ENCODE data around the gene TMPO.
"Not testable (repeated sequence)": the region's sequence is repeated elsewhere in the genome, so short reads cannot be mapped to it uniquely, and the experiment has no call there.

Gene TMPO

GRCh38 chr12:98538031-98538430, 22.6 kb downstream of the TMPO start:
- FAIRE-seq (peak; percentile 74), DNase-seq (ENCODE audit: insufficient read length, low spot score) (no peak)
- TF ChIP-seq CTCF (IDR thresholded peaks at IDR 0.05; ENCODE audit: insufficient read depth, missing control alignments), result no peak

GRCh38 chr12:98543701-98544100, 28.3 kb downstream of the TMPO start:
- FAIRE-seq, result no peak
- no peak for TF ChIP-seq CTCF (IDR thresholded peaks at IDR 0.05; ENCODE audit: insufficient read depth, missing control alignments)
- no peak for DNase-seq (ENCODE audit: insufficient read length, low spot score)

- DNase-seq (ENCODE audit: insufficient read length, low spot score) (no peak), FAIRE-seq (no peak)
- TF ChIP-seq CTCF (IDR thresholded peaks at IDR 0.05; ENCODE audit: insufficient read depth, missing control alignments), result no peak
These were observed 29.4 kb downstream of the TMPO start for GRCh38 chr12:98544751-98545150.

- no peak for DNase-seq (ENCODE audit: insufficient read length, low spot score)
- no peak for TF ChIP-seq CTCF (IDR thresholded peaks at IDR 0.05; ENCODE audit: insufficient read depth, missing control alignments)
- FAIRE-seq, result no peak
These were observed 34.2 kb downstream of the TMPO start for GRCh38 chr12:98549371-98550110.

- FAIRE-seq, result no peak
- no peak for TF ChIP-seq CTCF (IDR thresholded peaks at IDR 0.05; ENCODE audit: insufficient read depth, missing control alignments)
These were observed 36.4 kb downstream of the TMPO start for GRCh38 chr12:98551787-98552186.

GRCh38 chr12:98558097-98558496, 42.7 kb downstream of the TMPO start:
- not testable (repeated sequence) for FAIRE-seq; DNase-seq (ENCODE audit: insufficient read length, low spot score)

More at GRCh38 chr12:98551787-98552186, 36.4 kb downstream of the TMPO start:
- no peak for DNase-seq (ENCODE audit: insufficient read length, low spot score)

- FAIRE-seq (no peak), DNase-seq (ENCODE audit: insufficient read length, low spot score) (no peak)
- no peak for TF ChIP-seq CTCF (IDR thresholded peaks at IDR 0.05; ENCODE audit: insufficient read depth, missing control alignments)
These were observed 44.3 kb downstream of the TMPO start for GRCh38 chr12:98559666-98560065.
